DMS79 treated with DMSO at 0.1 percent for 48 hours (cell line): ENCODE data around the gene SH2D7.

Experiments
- DNase-seq: peaks from one replicate; lab custom pipeline; 2025; lab: John Stamatoyannopoulos, UW

SH2D7 gene

GRCh38 chr15:78077871-78078210 lies 14.5 kb upstream of the SH2D7 start:
- no peak for DNase-seq

DNA sequence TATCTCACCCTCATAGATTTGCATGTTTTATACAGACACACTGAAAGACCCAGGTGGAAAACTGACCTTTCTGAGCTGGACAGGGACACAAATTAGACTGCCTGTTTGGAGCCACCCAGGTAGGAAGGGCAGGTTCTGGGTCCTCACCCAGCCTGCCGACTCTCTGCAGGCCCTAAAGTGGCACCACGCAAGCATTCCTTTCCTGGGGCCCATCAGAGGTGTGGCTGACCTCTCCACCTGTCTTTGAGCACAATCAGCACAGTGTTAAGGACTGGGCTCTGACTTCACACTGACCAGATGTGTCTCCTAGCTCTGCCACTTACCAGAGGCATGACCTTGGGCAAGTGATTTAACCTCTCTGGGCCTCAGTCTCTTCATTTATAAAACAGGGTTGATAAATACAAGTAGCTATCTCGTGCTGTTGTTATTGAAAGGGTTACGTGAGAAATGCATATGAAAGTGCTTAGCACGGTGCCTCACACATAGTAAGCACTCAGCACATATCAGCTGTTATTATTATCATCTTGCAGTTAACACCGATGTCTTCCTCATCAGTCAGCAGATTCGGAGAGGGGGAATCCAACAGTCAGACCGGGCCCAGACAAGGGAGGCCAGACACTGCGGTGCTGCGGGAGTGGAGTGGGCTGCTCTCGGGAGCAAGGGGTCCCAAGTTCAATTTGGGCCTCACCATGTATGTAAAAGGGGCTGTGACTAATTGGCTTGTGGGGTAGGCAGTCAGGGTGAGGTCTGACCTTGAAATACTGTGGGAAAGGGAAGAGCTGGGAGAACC lies 12.9 kb upstream of the SH2D7 start:
- no peak for DNase-seq

- no peak for DNase-seq
Measured at GRCh38 chr15:78080088-78080460, 12.3 kb upstream of the SH2D7 start.

- no peak for DNase-seq
Measured at GRCh38 chr15:78082106-78082742, 10.1 kb upstream of the SH2D7 start.

- DNase-seq: no peak
Measured at GRCh38 chr15:78082743-78083110, 9.6 kb upstream of the SH2D7 start.

GRCh38 chr15:78083186-78083585 lies 9.2 kb upstream of the SH2D7 start:
- no peak for DNase-seq

- DNase-seq: no peak
Measured at GRCh38 chr15:78083687-78084448, 8.5 kb upstream of the SH2D7 start.

- no peak for DNase-seq
Measured at GRCh38 chr15:78084449-78084750, 8.0 kb upstream of the SH2D7 start.

DNA sequence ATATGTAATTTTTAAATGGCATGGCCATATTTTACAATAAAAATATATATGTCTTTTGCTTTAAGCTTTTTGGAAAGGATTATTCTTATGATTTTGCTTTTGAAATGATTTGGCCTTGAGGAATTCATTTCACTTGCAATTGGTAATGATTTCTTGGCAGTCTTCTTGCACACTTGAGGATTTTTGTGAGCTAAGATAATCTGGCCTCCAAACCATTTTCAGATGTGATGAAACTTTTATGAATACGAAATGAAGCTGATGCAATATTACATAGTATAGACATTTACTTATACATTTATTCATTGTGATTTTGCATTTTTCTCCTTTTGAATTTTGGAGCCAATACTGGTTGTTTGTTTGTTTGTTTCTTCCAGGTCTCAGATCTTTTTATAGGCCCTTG lies 6.4 kb upstream of the SH2D7 start:
- no peak for DNase-seq

GRCh38 chr15:78087951-78088772 lies 4.2 kb upstream of the SH2D7 start:
- no peak for DNase-seq

DNA sequence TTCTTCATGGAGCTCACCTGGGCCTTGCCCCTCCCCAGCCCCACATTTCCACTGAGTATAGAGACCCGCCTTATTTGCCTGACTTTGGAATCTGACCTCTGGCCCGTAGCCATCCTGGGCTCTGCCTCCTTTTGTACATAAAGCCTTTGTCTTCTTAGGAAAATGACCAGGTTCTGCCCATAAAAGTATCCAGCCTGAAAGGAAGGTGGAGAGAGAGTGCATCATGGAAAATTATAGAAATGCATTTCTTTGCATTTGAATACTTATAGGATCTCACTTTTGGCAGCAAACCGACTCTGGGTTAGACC lies 3.6 kb upstream of the SH2D7 start:
- DNase-seq: no peak

DNA sequence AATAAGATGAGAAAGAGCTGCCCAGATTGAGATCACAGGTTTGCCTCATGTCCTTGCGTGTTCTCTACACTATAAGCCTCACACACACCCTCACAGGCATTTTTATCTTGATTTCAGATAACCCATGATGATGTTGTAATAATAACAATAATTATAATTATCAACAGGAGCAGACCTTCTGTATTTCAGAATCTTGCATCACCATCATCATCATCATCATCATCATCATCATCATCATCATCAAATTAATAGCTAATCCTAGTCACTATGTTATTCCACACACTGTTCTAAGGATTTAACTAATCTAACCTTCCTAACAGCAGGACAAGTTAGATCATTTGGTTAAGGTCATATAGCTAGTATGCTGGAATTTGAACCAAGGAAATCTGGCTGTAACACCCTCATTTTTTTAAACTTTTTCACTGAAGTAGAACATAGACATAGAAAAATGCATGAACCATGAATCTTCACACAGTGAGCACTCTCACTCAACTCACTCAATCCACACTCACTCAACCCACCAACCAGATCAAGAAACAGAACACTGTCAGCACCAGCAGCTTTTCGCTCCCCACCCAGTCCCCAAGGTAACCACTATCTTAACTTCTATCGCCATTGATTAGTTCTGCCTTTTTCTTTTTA lies 1.8 kb upstream of the SH2D7 start:
- DNase-seq: no peak

DNA sequence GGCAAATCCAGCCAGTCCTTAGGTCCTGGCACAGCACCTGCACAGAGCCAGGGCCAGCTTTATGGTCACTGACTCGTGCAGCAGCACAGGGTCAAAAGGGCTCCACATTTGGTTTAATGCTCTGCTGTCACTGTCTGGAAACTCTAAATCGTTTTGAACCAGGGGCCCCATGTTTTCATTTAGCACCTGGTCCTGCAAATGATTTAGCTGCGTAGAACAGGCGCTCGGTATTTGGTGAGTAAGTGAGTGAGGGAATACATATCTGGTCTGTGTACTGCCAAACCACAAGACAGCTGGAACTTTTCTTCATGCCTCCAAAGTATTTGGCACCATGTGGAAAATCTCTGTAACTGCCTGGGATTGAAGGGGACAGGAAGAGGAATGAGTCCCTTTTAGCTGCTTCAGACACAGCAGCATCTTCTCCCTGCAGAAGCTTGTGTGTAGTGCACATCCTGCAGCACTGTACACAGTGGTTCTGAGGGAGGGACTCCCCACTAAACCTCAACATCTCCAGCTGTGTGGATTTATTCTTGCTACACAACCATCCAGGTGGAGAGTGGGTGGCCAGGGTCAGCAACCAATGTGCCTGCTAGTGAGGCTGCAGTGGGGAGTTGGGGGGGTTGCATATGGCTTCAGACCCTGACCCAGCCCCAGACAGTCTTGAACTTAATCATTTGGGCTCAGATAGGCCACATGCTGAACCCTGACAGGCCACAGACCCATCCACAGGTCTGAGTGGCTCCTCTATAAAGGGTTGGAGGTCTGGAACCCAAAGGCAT lies 1.1 kb downstream of the SH2D7 start:
- no peak for DNase-seq

- no peak for DNase-seq
Measured at GRCh38 chr15:78097667-78098066, 5.3 kb downstream of the SH2D7 start.

DNA sequence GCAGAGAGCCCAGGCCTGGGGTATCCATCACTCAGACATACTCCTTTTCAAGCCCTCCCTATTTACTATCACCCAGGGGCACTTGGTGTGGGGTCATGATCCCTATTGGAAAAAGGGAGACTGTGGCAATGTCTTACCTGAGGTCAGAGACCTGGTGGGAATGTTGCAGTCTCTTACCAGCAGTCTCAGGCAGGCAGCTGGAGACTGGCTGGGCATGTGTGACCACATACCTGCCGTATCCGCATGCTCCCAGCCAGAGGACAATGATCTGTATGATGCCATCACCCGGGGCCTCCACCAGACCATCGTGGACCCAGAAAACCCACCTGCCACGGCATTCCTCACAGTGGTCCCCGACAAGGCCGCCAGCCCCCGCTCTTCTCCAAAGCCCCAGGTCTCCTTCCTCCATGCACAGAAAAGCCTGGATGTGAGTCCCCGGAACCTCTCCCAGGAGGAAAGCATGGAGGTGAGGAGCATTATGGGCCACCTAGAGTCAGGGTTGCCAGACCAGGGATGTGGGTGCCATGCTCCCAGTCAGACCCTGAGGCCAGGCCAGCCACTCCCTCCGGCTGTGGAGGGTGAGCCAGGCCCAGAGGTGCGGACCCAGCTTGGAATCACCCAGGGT lies 5.9 kb downstream of the SH2D7 start:
- no peak for DNase-seq

GRCh38 chr15:78100886-78101285 lies 8.5 kb downstream of the SH2D7 start:
- no peak for DNase-seq

DNA sequence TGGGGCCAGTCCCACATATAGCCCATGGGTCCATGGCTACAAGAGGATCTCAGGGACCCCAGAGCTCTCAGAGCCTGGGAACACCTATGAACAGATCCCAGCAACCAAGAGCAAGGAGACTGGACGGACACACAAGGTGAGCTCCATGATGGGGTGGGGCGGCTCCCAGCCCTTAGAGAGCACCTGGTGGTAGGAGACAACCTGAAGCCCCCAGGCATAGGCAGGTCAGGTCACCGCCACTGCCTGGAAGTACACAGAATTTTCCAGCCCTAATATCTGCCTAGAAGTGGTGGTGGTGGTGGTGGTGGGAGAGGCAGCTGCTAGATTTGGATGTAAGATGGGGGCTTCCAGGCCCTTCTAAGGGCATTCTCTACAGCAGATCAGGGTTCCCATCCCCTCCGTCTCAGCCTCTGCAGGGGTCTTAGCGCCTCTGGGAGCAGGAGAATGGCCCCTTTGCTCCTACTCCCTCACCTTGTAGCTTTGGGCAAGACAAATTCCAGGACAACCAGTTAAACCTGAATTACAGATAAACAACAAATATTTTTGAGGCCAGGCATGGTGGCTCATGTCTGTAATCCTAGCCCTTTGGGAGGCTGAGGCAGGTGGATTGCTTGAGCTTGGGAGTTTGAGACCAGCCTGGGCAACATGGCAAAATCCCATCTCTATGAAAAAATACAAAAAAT lies 9.2 kb downstream of the SH2D7 start:
- DNase-seq: no peak

DNA sequence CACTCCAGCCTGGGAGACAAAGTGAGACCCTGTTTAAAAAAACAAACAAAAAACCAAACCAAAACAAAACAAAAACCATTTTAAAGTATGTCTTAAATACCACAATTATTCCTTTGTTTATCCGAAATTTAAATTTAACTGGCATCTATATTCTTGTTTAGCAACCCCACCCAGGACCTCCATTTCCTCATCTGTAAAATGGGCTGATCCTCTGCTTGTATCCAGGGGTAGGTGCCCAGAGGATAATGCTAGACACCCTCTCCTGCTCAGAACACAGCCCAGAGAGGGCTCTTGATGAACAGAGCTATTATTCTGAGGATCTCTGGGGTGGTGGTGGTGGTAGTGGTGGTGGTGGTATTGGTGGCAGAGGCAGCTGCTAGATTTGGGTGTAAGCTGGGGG lies 9.8 kb downstream of the SH2D7 start:
- DNase-seq: no peak

- no peak for DNase-seq
Measured at GRCh38 chr15:78102741-78103140, 10.4 kb downstream of the SH2D7 start.

GRCh38 chr15:78103406-78104118 lies 11.2 kb downstream of the SH2D7 start:
- no peak for DNase-seq
